ENCODE results near the gene PIH1D1. TPM values are rescaled to one million over a fixed set of nuclear protein-coding genes. Genes with fewer than 3 reads are reported as not detected.

PIH1D1 gene
- total and polyA plus RNA-seq, 2 experiments from 2014 or later, result 103 to 164 TPM

DNA sequence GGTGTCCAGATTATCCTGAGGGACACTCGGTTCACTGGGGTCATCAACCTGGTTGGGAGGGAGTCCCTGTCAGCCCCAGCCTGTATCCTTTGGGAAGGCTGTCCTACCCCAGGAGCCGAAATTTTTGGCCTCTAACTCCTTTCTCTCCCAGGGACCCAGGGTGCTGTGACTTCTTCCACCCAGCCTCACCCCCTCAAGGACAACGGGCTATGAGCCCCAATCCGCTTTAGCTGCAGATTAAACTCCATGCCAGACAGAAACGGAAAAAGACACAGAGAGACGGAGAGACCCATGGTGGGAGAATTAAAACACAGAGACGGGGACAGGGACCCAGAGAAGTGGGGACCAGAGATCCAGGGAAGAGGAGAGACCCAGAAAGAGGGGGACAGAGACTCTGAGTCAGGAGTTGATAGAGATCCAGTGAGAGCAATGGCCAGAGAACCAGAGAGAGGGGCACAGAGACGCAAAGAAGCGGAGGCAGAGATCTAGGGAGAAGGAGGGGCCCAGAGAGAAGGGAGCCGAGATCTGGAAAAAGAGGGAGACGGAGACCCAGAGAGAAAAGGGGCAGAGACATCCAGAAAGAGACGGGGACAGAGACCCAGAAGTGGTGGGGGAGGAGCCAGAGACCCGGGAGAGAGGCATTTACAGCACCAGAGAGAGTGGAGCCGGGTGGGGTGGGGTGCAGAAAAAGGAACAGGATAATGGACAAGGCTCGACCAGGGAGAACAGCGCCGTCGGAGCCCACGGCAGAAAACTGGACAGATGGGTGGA is 11.0 kb downstream of the PIH1D1 start:
- peak overlapping the region; percentile 71 for H3K4me3 Mint-ChIP-seq
- no peaks in the 10 kb centered on the region for H3K36me3 ChIP-seq (ENCODE audit: insufficient read depth)
- peak overlapping the region; percentile 61 for H3K4me3 ChIP-seq
- H3F3A ChIP-seq (replicated peaks; ENCODE audit: low read depth), result peaks cover 20% of the 10 kb centered on the region
- H3K27ac ChIP-seq (ENCODE audit: low read depth), result no peak overlapping the region
- no peaks in the 10 kb centered on the region for H3K9me2 ChIP-seq (ENCODE audit: insufficient read depth)
- H3K4me1 ChIP-seq (ENCODE audit: insufficient read depth), result peaks cover 22% of the 10 kb centered on the region
- no peak overlapping the region for H3K27ac Mint-ChIP-seq
- no peaks in the 10 kb centered on the region for H3K79me2 ChIP-seq (replicated peaks; ENCODE audit: insufficient read depth)
- no peaks in the 10 kb centered on the region; the same call in 2 of the 3 replicates for H3K36me3 Mint-ChIP-seq (ENCODE audit: low read depth)
- H3K4me1 Mint-ChIP-seq, result peaks cover 30% of the 10 kb centered on the region
- peaks cover 55% of the 10 kb centered on the region for H3K27me3 ChIP-seq (ENCODE audit: insufficient read depth)
- DNase-seq (ENCODE audit: low spot score) (no peak), ATAC-seq (no peak)
- peaks cover 5% of the 10 kb centered on the region for H3K9me3 Mint-ChIP-seq
- H4K20me1 ChIP-seq (replicated peaks; ENCODE audit: insufficient read depth), result no peaks in the 10 kb centered on the region
- peak overlapping the region; percentile 66; the same call in 1 of the 2 replicates for H2AFZ ChIP-seq
- TF ChIP-seq ZNF331 (CRISPR knock-in tag; IDR thresholded peaks at IDR 0.05; ENCODE audit: low read depth) (no peak), CREB1 (CRISPR knock-in tag; IDR thresholded peaks at IDR 0.05; ENCODE audit: low read depth) (no peak), ZNF462 (CRISPR knock-in tag; IDR thresholded peaks at IDR 0.05) (no peak), JUNB (IDR thresholded peaks at IDR 0.05; ENCODE audit: unreplicated experiment) (no peak), EZH2phosphoT487 (IDR thresholded peaks at IDR 0.05; ENCODE audit: unreplicated experiment) (no peak), EZH2 (IDR thresholded peaks at IDR 0.05; ENCODE audit: low read depth, unreplicated experiment) (no peak), NANOG (IDR thresholded peaks at IDR 0.05; ENCODE audit: borderline replicate concordance) (no peak)
- TF ChIP-seq, protein P1, sequence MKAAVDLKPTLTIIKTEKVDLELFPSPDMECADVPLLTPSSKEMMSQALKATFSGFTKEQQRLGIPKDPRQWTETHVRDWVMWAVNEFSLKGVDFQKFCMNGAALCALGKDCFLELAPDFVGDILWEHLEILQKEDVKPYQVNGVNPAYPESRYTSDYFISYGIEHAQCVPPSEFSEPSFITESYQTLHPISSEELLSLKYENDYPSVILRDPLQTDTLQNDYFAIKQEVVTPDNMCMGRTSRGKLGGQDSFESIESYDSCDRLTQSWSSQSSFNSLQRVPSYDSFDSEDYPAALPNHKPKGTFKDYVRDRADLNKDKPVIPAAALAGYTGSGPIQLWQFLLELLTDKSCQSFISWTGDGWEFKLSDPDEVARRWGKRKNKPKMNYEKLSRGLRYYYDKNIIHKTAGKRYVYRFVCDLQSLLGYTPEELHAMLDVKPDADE (IDR thresholded peaks at IDR 0.05), result no peak
- peaks cover 81% of the 10 kb centered on the region for H3K27me3 Mint-ChIP-seq (ENCODE audit: insufficient read depth, low read depth, poor library complexity)
- H3K4me2 ChIP-seq, result peak overlapping the region; percentile 88

Data from GM23338 (cell line).